HUDEP-2 (cell line): ENCODE results near the gene TMEM132A.

Experiments
- DNase-seq, 76 experiments: peaks; one replicate each; lab custom pipeline; 2025; ENCODE audit not compliant: unreplicated experiment in 76 of 76; lab: John Stamatoyannopoulos, UW

The TMEM132A gene

DNA sequence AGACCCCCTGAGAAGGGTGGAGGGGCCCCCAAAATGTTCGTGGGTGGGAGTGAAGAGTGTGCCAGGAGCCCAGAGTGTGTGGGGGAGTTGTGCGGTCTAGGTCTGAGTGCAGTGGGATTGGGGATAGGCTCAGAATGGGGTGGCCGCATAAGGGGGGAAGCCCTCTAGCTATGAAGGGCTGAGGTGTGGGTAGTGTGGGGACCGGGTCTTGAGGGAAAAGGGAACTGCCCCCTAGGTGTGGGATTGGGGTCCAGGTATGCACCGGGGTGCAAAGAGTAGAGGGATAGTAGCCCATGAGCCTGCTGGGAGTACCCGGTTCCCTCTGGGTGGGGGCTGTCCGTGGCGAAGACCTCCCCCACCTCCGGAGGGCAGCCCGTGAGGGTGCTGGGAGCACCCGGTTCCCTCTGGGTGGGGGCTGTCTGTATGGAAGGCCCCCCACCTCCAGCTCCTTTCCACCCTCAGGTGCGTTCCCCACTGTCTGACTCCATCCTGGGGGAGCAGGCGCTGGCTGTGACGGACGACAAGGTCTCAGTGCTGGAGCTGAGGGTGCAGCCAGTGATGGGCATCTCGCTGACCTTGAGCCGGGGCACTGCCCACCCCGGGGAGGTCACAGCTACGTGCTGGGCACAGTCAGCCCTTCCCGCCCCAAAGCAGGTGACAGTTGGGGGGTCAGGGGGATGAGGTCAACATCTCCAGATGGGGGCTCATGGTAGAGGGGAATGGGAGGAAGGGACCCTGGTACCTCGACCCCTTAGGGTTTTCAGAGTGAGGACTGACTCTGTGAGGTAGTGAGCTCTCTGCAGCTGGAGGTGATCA, 10.7 kb downstream of the TMEM132A start:
- no peak for DNase-seq

DNA sequence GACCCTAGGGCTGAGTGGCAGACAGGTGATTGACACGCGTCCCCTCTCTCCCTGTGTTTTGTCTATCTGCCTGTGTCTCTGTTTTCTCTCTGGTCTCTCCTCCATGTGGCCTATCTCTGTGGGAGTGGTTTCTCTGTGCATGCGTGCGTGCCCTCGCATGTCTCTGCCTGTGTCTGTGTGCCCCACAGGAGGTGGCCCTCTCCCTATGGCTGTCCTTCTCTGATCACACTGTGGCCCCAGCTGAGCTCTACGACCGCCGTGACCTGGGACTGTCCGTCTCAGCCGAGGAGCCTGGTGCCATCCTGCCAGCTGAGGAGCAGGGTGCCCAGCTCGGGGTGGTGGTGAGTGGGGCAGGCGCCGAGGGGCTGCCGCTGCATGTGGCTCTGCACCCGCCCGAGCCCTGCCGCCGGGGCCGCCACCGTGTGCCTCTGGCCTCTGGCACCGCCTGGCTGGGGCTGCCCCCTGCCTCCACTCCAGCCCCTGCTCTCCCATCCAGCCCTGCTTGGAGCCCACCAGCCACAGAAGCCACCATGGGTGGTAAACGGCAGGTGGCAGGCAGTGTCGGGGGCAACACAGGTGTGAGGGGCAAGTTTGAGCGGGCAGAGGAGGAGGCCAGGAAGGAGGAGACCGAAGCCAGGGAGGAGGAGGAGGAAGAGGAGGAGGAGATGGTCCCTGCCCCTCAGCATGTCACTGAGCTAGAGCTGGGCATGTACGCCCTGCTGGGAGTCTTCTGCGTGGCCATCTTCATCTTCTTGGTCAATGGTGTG, 11.6 kb downstream of the TMEM132A start:
- DNase-seq: no peak

DNA sequence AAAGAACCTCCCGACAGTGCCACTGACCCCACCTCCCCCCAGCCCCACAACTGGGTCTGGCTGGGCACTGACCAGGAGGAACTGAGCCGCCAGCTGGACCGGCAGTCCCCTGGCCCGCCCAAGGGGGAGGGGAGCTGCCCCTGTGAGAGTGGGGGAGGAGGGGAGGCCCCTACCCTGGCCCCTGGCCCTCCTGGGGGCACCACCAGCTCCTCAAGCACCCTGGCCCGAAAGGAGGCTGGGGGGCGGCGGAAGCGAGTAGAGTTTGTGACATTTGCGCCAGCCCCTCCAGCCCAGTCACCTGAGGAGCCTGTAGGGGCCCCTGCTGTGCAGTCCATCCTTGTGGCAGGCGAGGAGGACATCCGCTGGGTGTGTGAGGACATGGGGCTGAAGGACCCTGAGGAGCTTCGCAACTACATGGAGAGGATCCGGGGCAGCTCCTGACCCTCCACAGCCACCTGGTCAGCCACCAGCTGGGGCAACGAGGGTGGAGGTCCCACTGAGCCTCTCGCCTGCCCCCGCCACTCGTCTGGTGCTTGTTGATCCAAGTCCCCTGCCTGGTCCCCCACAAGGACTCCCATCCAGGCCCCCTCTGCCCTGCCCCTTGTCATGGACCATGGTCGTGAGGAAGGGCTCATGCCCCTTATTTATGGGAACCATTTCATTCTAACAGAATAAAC, 12.3 kb downstream of the TMEM132A start:
- DNase-seq: no peak

DNA sequence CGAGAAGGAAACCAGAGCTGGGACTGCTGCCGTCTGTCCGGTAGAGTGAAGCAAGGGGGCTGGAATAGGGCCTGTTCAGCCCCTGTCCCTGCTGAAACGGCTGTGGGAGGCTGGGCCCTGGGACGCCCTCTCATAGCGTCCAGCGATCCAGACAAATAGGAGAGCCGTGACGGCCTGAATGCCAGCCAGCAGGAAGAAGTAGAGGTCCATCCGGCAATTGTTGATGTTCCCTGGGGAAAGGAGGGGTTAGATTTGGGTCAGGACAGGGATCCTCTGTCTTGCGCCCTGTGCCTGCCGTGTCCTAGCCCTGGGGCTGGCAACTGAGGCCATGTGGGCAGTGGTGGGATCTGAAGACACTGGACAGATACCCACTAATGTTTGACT, 12.9 kb downstream of the TMEM132A start:
- no peak for DNase-seq

DNA sequence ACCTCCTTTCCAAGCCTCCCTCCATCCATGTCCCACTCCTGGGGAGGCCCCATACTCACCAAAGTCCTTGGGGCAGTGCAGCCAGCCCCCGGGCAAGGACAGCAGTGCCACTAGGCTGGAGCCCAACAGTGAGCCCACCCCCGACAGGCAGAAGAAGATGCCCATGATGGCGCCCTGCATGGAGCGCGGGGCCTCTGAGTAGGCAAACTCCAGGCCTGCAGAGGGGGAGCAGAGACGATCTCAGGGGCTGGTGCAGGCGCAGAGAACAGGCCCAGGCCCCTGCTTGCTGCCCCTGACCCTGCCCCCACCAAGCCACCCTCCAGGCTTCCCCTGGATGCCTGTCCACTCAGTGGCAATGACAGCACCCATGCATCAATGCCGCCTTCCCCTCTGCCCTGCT, 13.6 kb downstream of the TMEM132A start:
- no peak for DNase-seq

DNA sequence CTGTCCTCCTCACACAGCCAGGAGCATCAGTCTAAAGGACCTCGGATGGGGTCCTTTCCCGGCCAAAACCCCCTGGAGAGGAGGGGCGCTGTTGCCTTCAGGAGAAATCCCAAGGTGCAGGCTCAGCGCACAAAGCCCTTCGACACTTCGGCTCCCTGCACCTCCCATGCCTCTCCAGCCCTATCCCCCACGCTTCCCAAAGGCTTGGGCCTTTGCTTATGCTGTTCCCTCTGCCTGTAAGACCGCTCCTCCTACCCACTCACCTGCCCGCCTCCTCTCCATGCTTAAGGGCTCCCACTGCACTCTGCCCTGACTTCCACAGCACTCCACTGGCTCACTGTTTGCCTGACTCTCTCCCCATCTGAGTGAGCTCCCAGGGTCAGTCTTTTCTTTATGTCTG, 14.2 kb downstream of the TMEM132A start:
- no peak for DNase-seq

DNA sequence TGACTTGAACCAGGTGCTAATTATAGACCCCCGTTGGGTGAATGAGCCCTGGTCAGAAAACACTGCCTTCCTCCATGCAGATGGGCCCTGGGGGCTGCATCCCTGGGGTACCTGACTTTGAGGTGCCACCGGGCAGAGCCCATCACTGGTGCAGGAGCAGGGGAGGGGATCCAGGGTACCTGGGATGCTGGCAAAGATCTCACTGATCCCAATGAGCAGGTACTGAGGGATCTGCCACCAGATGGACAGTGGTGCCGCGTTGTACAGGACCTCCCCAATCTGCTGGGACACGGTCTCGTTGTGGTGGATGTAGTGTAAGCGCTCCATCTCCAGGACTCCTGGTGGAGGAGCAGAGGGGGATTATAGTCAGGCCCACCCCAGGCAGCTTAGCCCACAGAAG, 15.0 kb downstream of the TMEM132A start:
- no peak for DNase-seq

DNA sequence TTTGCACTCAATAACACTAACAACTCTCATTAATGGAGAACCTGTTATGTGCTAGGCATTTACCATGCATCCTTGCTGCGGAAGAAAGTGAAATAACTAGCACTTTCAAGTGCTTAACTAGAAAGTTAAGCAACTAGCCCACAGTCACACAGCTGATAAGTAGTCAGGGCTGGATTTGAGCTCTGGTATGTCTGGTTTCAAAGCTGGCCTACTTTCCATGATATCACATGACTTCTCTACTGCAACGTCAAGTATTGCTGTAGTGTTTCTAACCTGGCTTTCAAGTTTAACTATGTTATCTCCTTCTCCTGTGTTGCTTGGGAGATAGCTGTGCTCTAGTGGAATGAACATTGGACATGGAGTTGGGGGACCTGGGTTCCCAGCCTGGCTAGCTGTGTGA, 15.6 kb downstream of the TMEM132A start:
- no peak for DNase-seq

DNA sequence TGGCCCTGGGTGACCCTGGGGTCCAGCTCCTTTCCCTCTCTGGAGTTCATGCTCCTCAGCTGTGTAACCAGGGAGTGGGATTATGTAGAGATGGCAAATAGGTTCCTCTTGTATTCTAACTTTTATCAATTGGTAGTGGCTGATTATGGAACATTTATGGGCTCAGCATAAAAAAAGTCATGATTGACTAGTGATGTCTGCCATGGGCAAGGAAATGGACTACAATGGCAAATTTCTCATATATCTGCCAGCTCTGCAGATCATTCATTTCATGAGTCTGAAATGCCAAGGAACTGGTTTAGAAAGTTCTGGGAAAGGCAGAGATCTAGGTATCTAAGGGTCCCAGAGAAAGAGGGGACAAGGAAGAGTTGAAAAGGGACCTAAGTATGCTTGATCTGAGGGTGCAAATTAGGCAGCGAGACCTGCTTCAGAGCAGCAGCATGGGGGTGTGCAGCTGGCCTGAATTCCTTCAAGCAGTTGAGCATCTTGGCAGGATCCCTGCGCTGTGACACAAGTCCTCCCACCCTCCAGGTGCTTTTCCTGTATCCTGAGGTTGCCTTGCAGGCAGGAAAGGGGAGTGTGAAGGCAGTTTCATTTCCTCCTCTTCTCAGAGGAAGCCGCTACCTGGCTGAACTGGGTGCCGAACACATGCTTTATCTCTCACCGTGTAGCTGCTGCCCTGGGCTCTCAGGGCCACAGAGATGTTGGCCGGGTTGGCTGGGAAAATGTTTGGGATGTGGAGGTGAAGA, 17.3 kb downstream of the TMEM132A start:
- no peak for DNase-seq

DNA sequence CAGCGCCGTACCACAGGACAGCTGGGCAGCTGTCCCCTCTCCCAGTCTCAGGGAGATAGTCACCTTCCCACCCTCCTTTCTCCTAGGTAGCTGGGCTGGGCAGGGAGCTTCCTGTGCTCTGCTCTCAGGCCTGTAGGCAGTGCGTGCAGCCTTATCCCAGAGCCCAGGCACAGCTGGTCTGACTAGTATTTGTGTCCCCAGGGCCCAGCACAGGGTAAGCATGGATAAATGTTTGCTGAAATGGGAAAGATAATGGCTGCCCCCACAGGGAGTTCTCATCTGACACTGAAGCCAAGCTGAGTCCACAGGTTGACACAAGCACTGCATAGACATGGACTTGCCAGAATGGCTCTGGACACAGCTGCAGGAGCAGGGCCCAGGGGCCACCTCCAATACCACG, 18.0 kb downstream of the TMEM132A start:
- no peak for DNase-seq

DNA sequence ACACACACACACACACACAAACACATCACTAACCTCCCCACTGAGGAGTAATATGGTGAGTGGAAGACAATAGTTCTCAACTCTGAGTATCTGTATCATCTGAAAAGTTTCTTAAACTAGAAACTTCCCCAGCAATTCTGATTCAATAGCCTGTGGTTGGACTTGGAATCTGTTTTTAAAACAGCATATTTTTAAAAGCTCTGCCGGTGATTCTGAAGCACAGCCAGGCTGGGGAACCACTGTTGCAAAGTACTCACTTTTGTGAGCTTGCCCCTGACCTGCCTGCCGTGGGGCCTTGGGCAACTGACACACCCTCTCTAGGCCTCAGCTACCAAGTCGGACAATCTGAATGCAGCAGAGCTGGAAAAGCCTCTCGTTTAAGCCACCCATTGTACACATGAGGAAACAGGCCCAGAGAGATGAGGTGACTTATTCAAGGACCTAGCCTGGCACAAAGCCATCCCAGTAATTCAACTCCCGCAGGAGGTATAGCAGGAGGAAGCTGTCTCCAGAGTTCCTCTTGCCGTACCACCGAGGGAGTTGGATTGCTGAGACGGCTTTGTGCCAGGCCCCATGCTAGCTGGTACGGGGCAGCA, 18.8 kb downstream of the TMEM132A start:
- no peak for DNase-seq

DNA sequence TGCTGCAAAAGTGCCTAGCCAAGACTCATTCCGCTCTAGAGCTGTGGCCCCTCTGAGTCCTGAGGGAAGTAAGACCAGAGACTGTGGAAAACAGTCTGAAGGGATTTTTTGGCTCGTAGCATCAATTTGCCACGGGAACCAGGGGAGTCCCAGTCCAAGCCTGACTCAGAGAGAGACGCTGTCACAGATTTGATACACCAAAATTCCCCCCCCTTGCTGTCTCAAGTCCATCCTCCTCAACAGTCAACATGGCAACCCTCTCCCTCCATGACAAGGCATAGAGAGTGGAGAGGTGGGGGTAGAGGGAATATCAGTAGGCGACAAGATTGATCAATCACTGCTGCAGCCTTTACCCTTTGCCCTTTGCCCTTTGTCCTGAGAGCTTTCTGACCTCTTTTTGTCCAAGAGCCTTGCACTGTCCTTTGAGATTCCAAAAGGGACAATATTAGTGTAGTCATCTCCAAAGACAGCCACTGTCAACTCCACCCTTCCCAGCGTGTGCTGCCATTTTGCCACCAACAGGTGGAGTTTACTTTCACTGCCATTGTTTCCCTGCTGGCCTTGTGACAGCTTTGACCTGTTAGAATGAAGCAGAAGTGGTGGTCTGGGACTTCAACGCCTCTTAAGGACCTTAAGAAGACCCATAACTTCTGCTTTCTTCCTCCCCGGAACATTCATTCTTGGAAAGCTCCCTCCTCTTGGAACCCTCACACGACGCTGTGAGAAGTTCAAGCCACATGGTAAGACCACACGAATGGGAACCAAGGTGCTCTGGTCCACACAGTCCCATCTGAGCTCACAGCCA, 20.4 kb downstream of the TMEM132A start:
- DNase-seq: no peak

DNA sequence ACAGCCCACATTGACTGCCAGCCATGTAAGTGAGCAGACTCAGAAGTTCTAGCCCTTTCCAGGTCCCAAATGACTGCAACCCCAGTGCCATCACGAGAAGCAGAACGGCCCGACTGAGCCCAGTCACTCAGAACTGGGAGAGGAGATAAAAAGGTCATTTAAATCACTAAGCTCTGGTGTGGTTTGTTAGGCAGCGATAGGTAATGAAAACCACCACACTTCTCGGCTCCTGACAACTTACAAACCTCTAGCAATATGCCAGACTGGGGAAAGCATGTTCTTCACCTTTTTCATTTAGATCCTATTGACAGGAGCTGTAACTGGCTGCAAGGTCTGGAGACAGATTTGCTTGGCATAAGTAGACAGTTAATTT, 21.0 kb downstream of the TMEM132A start:
- DNase-seq: peak in 4 of 76 experiments; percentile 5 to 9 (median 8)

DNA sequence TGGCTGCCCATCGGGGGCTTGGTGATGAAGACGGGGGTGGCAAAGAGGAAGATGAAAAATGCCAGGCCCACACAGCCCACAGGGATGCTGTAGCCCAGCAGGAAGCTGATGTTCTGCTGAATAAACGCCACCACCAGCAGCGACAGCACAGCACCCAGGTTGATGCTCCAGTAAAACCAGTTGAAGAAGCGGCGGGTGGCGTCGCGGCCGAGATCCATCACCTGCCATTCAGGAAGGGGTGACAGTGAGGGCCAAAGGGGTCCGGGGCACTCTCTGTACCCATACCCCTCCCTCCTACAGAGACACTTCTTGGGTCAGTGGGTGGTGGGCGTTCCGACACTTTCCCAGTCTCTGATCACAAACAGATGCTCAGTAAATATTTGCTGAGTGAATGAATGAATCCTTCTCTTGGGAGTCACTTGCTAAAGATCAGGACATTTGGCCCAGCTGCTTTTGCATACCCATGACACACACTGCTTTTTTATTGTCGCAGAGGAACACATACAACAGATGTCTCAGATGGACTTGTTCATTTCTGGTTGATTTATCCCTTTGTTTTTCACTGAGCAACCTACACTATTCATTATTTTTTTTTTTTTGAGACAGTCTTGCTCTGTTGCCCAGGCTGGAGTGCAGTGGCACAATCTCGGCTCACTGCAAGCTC, 22.5 kb downstream of the TMEM132A start:
- DNase-seq: no peak

DNA sequence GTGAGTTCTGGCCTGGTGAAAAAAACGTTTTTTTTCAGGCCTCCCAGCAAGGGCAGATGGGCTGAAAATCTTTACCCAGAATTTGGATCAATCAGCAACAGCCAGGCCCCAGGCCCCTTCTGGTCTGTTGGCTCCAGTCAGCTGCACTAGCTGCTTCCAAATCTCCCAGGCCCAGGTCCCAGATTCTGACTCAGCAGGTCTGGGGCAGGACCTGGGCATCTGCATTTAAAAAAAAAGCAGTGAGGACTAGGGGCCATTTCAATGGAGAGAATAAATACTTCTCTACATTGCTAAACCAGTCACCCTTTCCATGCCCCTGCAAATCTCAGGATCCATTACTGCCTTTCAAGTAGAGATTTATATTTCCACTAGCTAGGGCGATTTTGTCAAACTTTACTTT, 23.4 kb downstream of the TMEM132A start:
- DNase-seq: no peak

DNA sequence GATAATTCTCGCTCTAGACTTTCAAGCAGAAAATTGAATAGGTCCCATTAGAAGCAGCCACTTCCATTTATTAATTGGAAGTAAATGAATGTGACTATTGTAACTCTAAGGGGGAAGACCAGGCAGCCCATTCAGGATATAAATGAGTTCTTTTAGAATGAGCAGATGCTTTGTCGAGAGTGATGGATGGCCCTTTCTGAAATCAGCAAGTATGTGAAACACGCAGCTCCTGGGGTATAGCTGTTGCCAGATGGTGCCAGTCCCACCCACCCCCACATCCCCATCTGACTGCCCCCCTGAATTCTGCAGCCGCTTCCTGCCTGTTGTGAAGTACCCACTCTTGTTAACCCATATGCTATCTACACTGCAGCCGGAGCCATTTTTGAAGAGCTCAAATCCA, 24.0 kb downstream of the TMEM132A start:
- DNase-seq: no peak

DNA sequence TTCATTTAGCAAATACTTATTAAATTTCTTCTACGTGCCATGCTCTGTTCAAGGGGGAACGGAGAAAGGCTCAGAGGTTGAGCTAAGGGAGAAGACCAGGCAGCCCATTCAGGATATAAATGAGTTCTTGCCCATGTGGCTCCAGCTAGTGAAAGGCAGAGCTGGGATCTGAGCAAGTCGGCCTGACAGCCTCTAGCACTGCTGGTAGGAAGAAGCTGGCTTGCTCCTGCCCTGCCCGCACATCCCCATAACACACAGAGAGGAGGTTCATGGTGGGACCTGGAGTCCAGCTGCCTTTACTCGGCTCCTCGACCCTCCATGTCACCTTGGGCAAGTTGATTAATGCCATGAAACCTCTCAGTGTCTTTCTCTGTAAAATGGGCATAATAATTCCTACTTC, 25.8 kb downstream of the TMEM132A start:
- no peak for DNase-seq

DNA sequence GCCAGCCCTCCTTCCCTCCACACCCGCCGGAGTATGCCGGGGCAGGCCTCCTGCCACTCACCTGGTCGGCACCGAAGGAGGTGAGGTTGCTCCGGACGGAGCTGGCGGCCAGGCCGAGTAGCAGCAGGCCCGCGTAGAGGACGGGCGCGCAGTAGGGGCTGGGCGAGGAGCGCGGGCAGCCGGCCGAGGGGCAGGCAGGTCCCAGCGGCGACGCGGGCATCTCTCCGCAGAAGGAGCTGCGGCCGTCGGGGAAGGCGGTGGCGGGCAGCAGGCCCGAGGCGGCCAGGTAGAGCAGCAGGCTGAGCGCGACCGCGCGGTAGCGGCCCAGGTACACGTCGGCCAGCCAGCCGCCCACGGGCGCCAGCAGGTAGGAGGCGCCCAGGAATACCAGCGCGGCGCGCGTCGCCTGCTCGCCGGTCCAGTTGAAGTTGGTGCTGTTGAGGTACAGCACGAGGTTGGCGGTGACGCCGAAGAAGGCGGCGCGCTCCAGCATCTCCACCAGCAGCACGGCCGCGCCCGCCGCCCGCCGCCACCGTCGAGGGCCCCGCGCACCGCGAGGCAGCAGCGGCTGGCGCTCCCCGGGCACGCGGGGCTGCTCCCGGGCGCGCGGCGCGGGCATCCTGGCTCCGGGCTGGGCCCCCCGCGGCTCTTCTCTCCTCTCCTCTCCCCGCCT, 26.8 kb downstream of the TMEM132A start:
- DNase-seq: no peak

DNA sequence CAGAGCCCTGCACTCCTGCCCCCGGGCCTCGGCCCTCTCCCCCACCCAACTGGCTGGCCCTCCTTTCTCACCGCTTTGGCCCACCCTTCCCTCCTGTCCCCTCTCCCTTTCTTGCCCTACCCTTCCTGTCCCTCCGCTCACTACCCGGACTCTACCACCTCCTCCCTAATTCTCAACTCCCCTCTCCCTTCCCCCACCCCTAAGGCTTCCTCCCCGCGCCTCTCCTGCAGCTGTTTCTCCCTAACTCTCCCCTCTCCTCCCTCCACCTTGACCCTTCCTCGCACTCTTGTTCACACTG, 27.3 kb downstream of the TMEM132A start:
- no peak for DNase-seq
